ENCODE measurements around the gene MYO16. TPM values are rescaled to one million over a fixed set of nuclear protein-coding genes. Genes with fewer than 3 reads are reported as not detected.

Gene MYO16
- total and polyA plus RNA-seq, 2 donors (not counting 1 experiment from before 2014, with no cell fraction given) = under 0.01 to 0.01 TPM

DNA sequence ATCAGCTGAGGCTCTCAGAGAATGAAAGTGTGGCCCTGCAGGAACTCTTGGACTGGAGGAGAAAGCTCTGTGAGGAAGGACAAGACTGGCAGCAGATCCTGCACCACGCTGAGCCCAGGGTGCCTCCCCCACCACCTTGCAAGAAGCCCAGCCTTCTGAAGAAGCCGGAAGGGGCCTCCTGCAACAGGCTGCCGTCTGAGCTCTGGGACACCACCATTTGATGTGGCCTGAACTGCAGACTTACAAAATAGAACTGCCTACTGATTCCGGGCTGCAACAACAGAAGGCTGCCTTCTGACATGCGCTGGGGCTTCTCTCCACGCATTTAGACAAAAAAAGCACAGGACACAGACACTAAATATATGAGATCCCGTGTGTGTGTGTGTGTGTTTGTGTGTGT lies 577.2 kb downstream of the MYO16 start:
- Histone ChIP-seq H3K27me3 (ENCODE audit: control insufficient read depth, insufficient read depth, low read length) (no peaks in the 10 kb centered on the region), H4K20me1 (ENCODE audit: control insufficient read depth, extremely low read depth, insufficient read depth, low read length) (no peaks in the 10 kb centered on the region), H3K4me3 (replicated peaks in 1 of 4; ENCODE audit: control extremely low read depth in 1 of 4, insufficient read depth in 1 of 4, low read depth in 3 of 4, low read length in 4 of 4) (no peak overlapping the region), H3K9me3 (ENCODE audit: control insufficient read depth, insufficient read depth, low read depth, low read length) (no peaks in the 10 kb centered on the region), H3K9ac (ENCODE audit: insufficient read depth, low read length) (no peak overlapping the region), H3K4me1 (ENCODE audit: control insufficient read depth, extremely low read depth, insufficient read depth, low read length) (no peaks in the 10 kb centered on the region), H3K27ac (ENCODE audit: insufficient read depth, low read length) (no peak overlapping the region), H3K4me2 (ENCODE audit: extremely low read depth, insufficient read depth, low read length) (no peak overlapping the region), H3K36me3 (ENCODE audit: control insufficient read depth, insufficient read depth, low read length) (no peaks in the 10 kb centered on the region), H2AFZ (ENCODE audit: low read length) (no peak overlapping the region), H3K79me2 (ENCODE audit: control insufficient read depth, insufficient read depth, low read length) (no peaks in the 10 kb centered on the region)
- TF ChIP-seq, protein P1, sequence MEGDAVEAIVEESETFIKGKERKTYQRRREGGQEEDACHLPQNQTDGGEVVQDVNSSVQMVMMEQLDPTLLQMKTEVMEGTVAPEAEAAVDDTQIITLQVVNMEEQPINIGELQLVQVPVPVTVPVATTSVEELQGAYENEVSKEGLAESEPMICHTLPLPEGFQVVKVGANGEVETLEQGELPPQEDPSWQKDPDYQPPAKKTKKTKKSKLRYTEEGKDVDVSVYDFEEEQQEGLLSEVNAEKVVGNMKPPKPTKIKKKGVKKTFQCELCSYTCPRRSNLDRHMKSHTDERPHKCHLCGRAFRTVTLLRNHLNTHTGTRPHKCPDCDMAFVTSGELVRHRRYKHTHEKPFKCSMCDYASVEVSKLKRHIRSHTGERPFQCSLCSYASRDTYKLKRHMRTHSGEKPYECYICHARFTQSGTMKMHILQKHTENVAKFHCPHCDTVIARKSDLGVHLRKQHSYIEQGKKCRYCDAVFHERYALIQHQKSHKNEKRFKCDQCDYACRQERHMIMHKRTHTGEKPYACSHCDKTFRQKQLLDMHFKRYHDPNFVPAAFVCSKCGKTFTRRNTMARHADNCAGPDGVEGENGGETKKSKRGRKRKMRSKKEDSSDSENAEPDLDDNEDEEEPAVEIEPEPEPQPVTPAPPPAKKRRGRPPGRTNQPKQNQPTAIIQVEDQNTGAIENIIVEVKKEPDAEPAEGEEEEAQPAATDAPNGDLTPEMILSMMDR (conservative IDR thresholded peaks at IDR 0.05 in 1 of 2, IDR thresholded peaks at IDR 0.05 in 1 of 2; ENCODE audit: low read depth in 1 of 2, low read length in 2 of 2) = no peak
- TF ChIP-seq EZH2 (IDR thresholded peaks at IDR 0.05; ENCODE audit: low read length, missing control alignments) = no peak
- no peak for DNase-seq (ENCODE audit: low read depth in 2 of 2)

DNA sequence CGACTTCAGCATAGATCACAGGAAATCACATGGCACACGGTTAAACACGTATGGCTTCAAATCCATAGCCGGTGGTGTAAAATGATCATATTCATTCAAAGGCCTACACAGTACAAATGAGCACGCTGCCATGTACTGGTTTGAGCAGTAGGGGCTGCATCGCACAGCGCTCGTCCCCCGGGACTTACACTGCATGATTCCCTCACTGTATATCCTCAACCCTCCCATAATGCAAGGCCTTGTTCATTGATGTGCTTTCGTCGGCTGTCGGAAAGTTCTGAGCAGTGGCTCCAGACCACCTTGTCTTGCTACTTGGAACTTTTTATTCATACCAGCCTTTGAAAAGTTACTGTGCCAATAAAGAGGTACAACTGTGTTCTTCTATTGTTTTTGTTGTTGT lies 578.2 kb downstream of the MYO16 start:
- Histone ChIP-seq H3K4me3 (replicated peaks in 1 of 4; ENCODE audit: control extremely low read depth in 1 of 4, insufficient read depth in 1 of 4, low read depth in 3 of 4, low read length in 4 of 4) (no peak overlapping the region), H3K9ac (ENCODE audit: insufficient read depth, low read length) (no peak overlapping the region), H3K9me3 (ENCODE audit: control insufficient read depth, insufficient read depth, low read depth, low read length) (no peaks in the 10 kb centered on the region), H3K27ac (ENCODE audit: insufficient read depth, low read length) (no peak overlapping the region), H3K4me2 (ENCODE audit: extremely low read depth, insufficient read depth, low read length) (no peak overlapping the region), H3K4me1 (ENCODE audit: control insufficient read depth, extremely low read depth, insufficient read depth, low read length) (no peaks in the 10 kb centered on the region), H3K36me3 (ENCODE audit: control insufficient read depth, insufficient read depth, low read length) (no peaks in the 10 kb centered on the region), H4K20me1 (ENCODE audit: control insufficient read depth, extremely low read depth, insufficient read depth, low read length) (no peaks in the 10 kb centered on the region), H3K79me2 (ENCODE audit: control insufficient read depth, insufficient read depth, low read length) (no peaks in the 10 kb centered on the region), H2AFZ (ENCODE audit: low read length) (no peak overlapping the region), H3K27me3 (ENCODE audit: control insufficient read depth, insufficient read depth, low read length) (no peaks in the 10 kb centered on the region)
- no peak for DNase-seq (ENCODE audit: low read depth in 2 of 2)
- TF ChIP-seq, protein P1 (conservative IDR thresholded peaks at IDR 0.05 in 1 of 2, IDR thresholded peaks at IDR 0.05 in 1 of 2; ENCODE audit: low read depth in 1 of 2, low read length in 2 of 2) = no peak
- TF ChIP-seq EZH2 (IDR thresholded peaks at IDR 0.05; ENCODE audit: low read length, missing control alignments) = no peak

DNA sequence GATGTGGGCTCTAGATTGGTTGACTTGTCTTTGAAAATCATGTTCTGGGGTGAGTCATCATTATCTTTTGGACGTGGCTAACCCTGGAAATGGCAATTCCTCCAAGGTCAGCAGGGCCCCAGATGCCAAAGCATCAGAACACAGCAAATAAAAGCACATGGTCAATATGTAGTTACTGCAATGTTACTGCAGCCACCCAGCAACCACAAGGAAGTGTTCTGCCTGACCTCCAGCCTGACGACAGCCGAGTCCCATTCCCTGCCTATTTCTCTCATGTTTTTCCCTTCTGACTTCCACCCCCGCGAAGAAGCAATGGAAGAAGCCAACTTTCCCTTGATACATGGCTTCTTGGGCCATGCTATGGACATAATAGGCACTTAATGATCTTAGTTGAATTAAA lies 579.1 kb downstream of the MYO16 start:
- no peaks in the 10 kb centered on the region for H3K4me1 ChIP-seq (ENCODE audit: control insufficient read depth, extremely low read depth, insufficient read depth, low read length)
- no peak overlapping the region for H3K27ac ChIP-seq (ENCODE audit: insufficient read depth, low read length)
- DNase-seq (ENCODE audit: low read depth in 2 of 2) = no peak
- H4K20me1 ChIP-seq (ENCODE audit: control insufficient read depth, extremely low read depth, insufficient read depth, low read length) = no peaks in the 10 kb centered on the region
- no peak overlapping the region for H3K9ac ChIP-seq (ENCODE audit: insufficient read depth, low read length)
- H3K9me3 ChIP-seq (ENCODE audit: control insufficient read depth, insufficient read depth, low read depth, low read length) = no peaks in the 10 kb centered on the region
- no peak for TF ChIP-seq EZH2 (IDR thresholded peaks at IDR 0.05; ENCODE audit: low read length, missing control alignments)
- no peak overlapping the region for H2AFZ ChIP-seq (ENCODE audit: low read length)
- no peak overlapping the region for H3K4me2 ChIP-seq (ENCODE audit: extremely low read depth, insufficient read depth, low read length)
- H3K79me2 ChIP-seq (ENCODE audit: control insufficient read depth, insufficient read depth, low read length) = no peaks in the 10 kb centered on the region
- no peak overlapping the region for H3K4me3 ChIP-seq (replicated peaks in 1 of 4; ENCODE audit: control extremely low read depth in 1 of 4, insufficient read depth in 1 of 4, low read depth in 3 of 4, low read length in 4 of 4)
- H3K36me3 ChIP-seq (ENCODE audit: control insufficient read depth, insufficient read depth, low read length) = no peaks in the 10 kb centered on the region
- no peaks in the 10 kb centered on the region for H3K27me3 ChIP-seq (ENCODE audit: control insufficient read depth, insufficient read depth, low read length)
